WTC11 (cell line): ENCODE measurements around the gene AGAP5. TPM values are rescaled to one million over a fixed set of nuclear protein-coding genes. Genes with fewer than 3 reads are reported as not detected.

ENCODE experiments used
- ATAC-seq: fragments of 200-7000 bp; cut with Tn5 transposase; 2 replicates; pipeline ENCODE4 v1.10.0; 2021; ENCODE audit warnings: mild to moderate bottlenecking, moderate library complexity
- CTCF ChIA-PET: fragments of 300-600 bp; sonication (Branson Sonifier 250); formaldehyde crosslinking; loops from one replicate; lab custom pipeline; 2021; ENCODE audit warnings: antibody characterized with exemption; lab: Charles Lee
- POLR2A ChIA-PET: fragments of 350-600 bp; sonication (Branson Sonifier 250); formaldehyde crosslinking; loops from one replicate; lab custom pipeline; 2021; ENCODE audit warnings: antibody characterized with exemption; lab: Charles Lee
- DNase-seq: peaks from one replicate; pipeline ENCODE4 v3.0.0; 2021; ENCODE audit warnings: low spot score
- H3K27ac Mint-ChIP-seq: 2 replicates; pipeline ENCODE4 v1.8.0; 2021; ENCODE audit warnings: mixed read lengths
- H3K27me3 Mint-ChIP-seq: 2 replicates; pipeline ENCODE4 v1.8.0; 2021; ENCODE audit warnings: low read depth, mild to moderate bottlenecking, moderate library complexity, mixed read lengths
- H3K36me3 Mint-ChIP-seq: 2 replicates; pipeline ENCODE4 v1.8.0; 2021; ENCODE audit warnings: mixed read lengths
- H3K4me1 Mint-ChIP-seq: 2 replicates; pipeline ENCODE4 v1.8.0; 2022; ENCODE audit warnings: mixed read lengths
- H3K4me3 Mint-ChIP-seq: 2 replicates; pipeline ENCODE4 v1.8.0; 2021; ENCODE audit warnings: mild to moderate bottlenecking, moderate library complexity, mixed read lengths
- H3K9me3 Mint-ChIP-seq: 2 replicates; pipeline ENCODE4 v1.8.0; 2021; ENCODE audit warnings: mixed read lengths
- AFF4 ChIP-seq: sonication (generic); formaldehyde crosslinking; IDR thresholded peaks from 2 replicates; pipeline ENCODE4 v1.8.1; 2023; ENCODE audit warnings: mild to moderate bottlenecking, missing genetic modification reagents, borderline replicate concordance
- ELF4 ChIP-seq: sonication (generic); formaldehyde crosslinking; IDR thresholded peaks from 2 replicates; pipeline ENCODE4 v1.8.1; 2022; ENCODE audit warnings: low read depth, mild to moderate bottlenecking, moderate library complexity, missing genetic modification reagents
- ETV6 ChIP-seq: sonication (generic); formaldehyde crosslinking; IDR thresholded peaks from 2 replicates; pipeline ENCODE4 v1.8.1; 2022; ENCODE audit warnings: mild to moderate bottlenecking, missing genetic modification reagents
- IRF2 ChIP-seq: sonication (generic); formaldehyde crosslinking; IDR thresholded peaks from 2 replicates; pipeline ENCODE4 v1.8.0; 2022; ENCODE audit warnings: low read depth, missing genetic modification reagents, borderline replicate concordance
- JUN ChIP-seq: sonication (generic); formaldehyde crosslinking; IDR thresholded peaks from 2 replicates; pipeline ENCODE4 v1.8.0; 2023; ENCODE audit warnings: mild to moderate bottlenecking, missing genetic modification reagents
- MXD4 ChIP-seq: fragments of 250-450 bp; sonication (Bioruptor Pico); IDR thresholded peaks from 2 replicates; pipeline ENCODE4 v1.8.0; 2021; ENCODE audit warnings: mild to moderate bottlenecking, moderate library complexity, borderline replicate concordance
- NR1H2 ChIP-seq: sonication (generic); formaldehyde crosslinking; IDR thresholded peaks from 2 replicates; pipeline ENCODE4 v1.9.0; 2021; ENCODE audit warnings: mild to moderate bottlenecking, moderate library complexity, missing genetic modification reagents
- PREB ChIP-seq: sonication (generic); formaldehyde crosslinking; IDR thresholded peaks from 2 replicates; pipeline ENCODE4 v1.8.1; 2022; ENCODE audit warnings: mild to moderate bottlenecking, missing genetic modification reagents, moderate library complexity, borderline replicate concordance
- RELA ChIP-seq: sonication (generic); formaldehyde crosslinking; IDR thresholded peaks from 2 replicates; pipeline ENCODE4 v1.8.1; 2022; ENCODE audit warnings: missing genetic modification reagents, mild to moderate bottlenecking, borderline replicate concordance
- USF1 ChIP-seq: sonication (generic); formaldehyde crosslinking; IDR thresholded peaks from 2 replicates; pipeline ENCODE4 v1.8.0; 2022; ENCODE audit warnings: mild to moderate bottlenecking, missing genetic modification reagents
- ZNF396 ChIP-seq: fragments of 250-450 bp; sonication (Bioruptor Pico); IDR thresholded peaks from 2 replicates; pipeline ENCODE4 v1.8.0; 2021; ENCODE audit warnings: mild to moderate bottlenecking, moderate library complexity, borderline replicate concordance
- ZNF416 ChIP-seq: fragments of 250-450 bp; sonication (Bioruptor Pico); IDR thresholded peaks from 2 replicates; pipeline ENCODE4 v1.9.0; 2021; ENCODE audit warnings: mild to moderate bottlenecking, inconsistent platforms
- ZNF423 ChIP-seq: fragments of 250-450 bp; sonication (Bioruptor Pico); IDR thresholded peaks from 2 replicates; pipeline ENCODE4 v2.1.2; 2022; ENCODE audit warnings: mild to moderate bottlenecking, moderate library complexity
- ZNF671 ChIP-seq: fragments of 250-450 bp; sonication (Bioruptor Pico); IDR thresholded peaks from 2 replicates; pipeline ENCODE4 v1.8.0; 2021; ENCODE audit warnings: mild to moderate bottlenecking
- total RNA-seq: library from RNA; stranded (reverse); gene quantifications from 3 replicates; pipeline ENCODE4 v1.2.3, GENCODE V29; 2021
- TF ChIP-seq, protein P1 (sequence below): sonication (generic); formaldehyde crosslinking; IDR thresholded peaks from 2 replicates; pipeline ENCODE4 v1.8.0; 2023; ENCODE audit warnings: mild to moderate bottlenecking, missing genetic modification reagents

AGAP5 gene
- total RNA-seq, 1 experiment from 2014 or later, result 7.5 TPM

- TF ChIP-seq, protein P1, sequence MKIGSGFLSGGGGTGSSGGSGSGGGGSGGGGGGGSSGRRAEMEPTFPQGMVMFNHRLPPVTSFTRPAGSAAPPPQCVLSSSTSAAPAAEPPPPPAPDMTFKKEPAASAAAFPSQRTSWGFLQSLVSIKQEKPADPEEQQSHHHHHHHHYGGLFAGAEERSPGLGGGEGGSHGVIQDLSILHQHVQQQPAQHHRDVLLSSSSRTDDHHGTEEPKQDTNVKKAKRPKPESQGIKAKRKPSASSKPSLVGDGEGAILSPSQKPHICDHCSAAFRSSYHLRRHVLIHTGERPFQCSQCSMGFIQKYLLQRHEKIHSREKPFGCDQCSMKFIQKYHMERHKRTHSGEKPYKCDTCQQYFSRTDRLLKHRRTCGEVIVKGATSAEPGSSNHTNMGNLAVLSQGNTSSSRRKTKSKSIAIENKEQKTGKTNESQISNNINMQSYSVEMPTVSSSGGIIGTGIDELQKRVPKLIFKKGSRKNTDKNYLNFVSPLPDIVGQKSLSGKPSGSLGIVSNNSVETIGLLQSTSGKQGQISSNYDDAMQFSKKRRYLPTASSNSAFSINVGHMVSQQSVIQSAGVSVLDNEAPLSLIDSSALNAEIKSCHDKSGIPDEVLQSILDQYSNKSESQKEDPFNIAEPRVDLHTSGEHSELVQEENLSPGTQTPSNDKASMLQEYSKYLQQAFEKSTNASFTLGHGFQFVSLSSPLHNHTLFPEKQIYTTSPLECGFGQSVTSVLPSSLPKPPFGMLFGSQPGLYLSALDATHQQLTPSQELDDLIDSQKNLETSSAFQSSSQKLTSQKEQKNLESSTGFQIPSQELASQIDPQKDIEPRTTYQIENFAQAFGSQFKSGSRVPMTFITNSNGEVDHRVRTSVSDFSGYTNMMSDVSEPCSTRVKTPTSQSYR, result no peak
- TF ChIP-seq ZNF671 (CRISPR knock-in tag) (no peak), ELF4 (no peak)
Measured at GRCh38 chr10:73653195-73653594, 44.7 kb downstream of the AGAP5 start (continued).

- Mint-ChIP-seq H3K36me3 (no peaks in the 10 kb centered on the region), H3K27me3 (no peaks in the 10 kb centered on the region), H3K9me3 (no peaks in the 10 kb centered on the region), H3K4me1 (peaks cover 16% of the 10 kb centered on the region), H3K27ac (no peak overlapping the region), H3K4me3 (no peak overlapping the region)
- ChIA-PET POLR2A (no interaction called here), CTCF (interaction anchor here (0.6 kb wide), 1 partner anchor 8 kb away, joined by 4 read pairs; no protein-coding TSS in a partner anchor)
- ATAC-seq (no peak), DNase-seq (no peak)
- no peak for TF ChIP-seq AFF4 (CRISPR knock-in tag)
- no peak for TF ChIP-seq PREB (CRISPR knock-in tag)
Measured at GRCh38 chr10:73650537-73651331, 47.2 kb downstream of the AGAP5 start.

GRCh38 chr10:73649876-73650536 is 47.9 kb downstream of the AGAP5 start:
- Mint-ChIP-seq H3K4me1 (peaks cover 16% of the 10 kb centered on the region), H3K9me3 (no peaks in the 10 kb centered on the region)
- TF ChIP-seq JUN (CRISPR knock-in tag), result no peak
- TF ChIP-seq, protein P1, result no peak
- TF ChIP-seq AFF4 (CRISPR knock-in tag), result no peak
- TF ChIP-seq ZNF423, result no peak
- no peak for TF ChIP-seq MXD4
- no peak for TF ChIP-seq ETV6 (CRISPR knock-in tag)
- no peak for TF ChIP-seq ELF4
- TF ChIP-seq ZNF396 (CRISPR knock-in tag), result no peak
- no peak for TF ChIP-seq USF1 (CRISPR knock-in tag)
- no peak for TF ChIP-seq ZNF416
- no peak for TF ChIP-seq NR1H2 (CRISPR knock-in tag)
- TF ChIP-seq RELA (CRISPR knock-in tag), result no peak
- TF ChIP-seq IRF2 (CRISPR knock-in tag), result no peak

More at GRCh38 chr10:73649876-73650536, 47.9 kb downstream of the AGAP5 start:
- POLR2A ChIA-PET, result no interaction called here
- Mint-ChIP-seq H3K36me3 (no peaks in the 10 kb centered on the region), H3K4me3 (no peak overlapping the region), H3K27me3 (no peaks in the 10 kb centered on the region; the same call in 1 of the 2 replicates), H3K27ac (no peak overlapping the region)
- ATAC-seq (no peak), DNase-seq (no peak)
- CTCF ChIA-PET, result no interaction called here
